A549 (cell line): ENCODE results near the gene ERBB3.

Experiments
- BHLHE40 ChIP-seq: IDR thresholded peaks from 2 replicates; pipeline ENCODE4 v1.6.1; 2012; ENCODE audit warnings: low read depth, low read length, inconsistent platforms
- EP300 ChIP-seq, 2 experiments: fragments of >200 bp; sonication (Bioruptor Twin); formaldehyde crosslinking; IDR thresholded peaks; 2 replicates in 1 of 2; 3 replicates in 1 of 2; pipeline ENCODE4 v1.6.1; 2016 to 2017
- NR3C1 ChIP-seq: fragments of >200 bp; sonication (Bioruptor Twin); formaldehyde crosslinking; IDR thresholded peaks from 3 replicates; pipeline ENCODE4 v1.6.1; 2017
- POLR2A ChIP-seq: IDR thresholded peaks from 2 replicates; pipeline ENCODE4 v1.6.1; 2012; ENCODE audit warnings: mild to moderate bottlenecking, low read length
- REST ChIP-seq: fragments of 200-600 bp; sonication (generic); IDR thresholded peaks from 2 replicates; pipeline ENCODE4 v1.6.1; 2016; ENCODE audit warnings: antibody characterized with exemption, mild to moderate bottlenecking, moderate library complexity

GRCh38 chr12:56126732-56127239, 46.8 kb downstream of the ERBB3 start:
- TF ChIP-seq NR3C1, result no peak
- TF ChIP-seq REST, result no peak
- no peak for TF ChIP-seq BHLHE40
- TF ChIP-seq POLR2A, result no peak
- no peak for TF ChIP-seq EP300 (IDR thresholded peaks at IDR 0.05)
